ENCODE data around the gene PTPN13.

The PTPN13 gene

DNA sequence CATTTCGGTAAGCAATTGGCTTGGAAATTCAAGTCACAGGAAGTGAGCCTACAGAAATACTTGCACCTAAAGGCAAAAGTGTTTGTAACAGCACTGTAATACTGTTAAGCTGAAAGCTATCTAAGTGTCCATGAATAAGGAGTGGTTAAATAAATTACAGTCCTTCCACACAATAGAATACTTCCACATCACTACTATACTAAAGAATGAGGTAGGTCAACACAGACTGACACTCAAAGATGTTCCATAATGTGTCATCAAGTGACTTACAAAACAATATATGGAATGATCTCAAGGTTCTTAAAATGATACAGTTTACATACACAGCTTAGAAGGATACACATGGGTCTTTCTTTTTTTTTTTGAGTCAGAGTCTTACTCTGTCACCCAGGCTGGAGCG, 228.0 kb downstream of the PTPN13 start:
- peak; percentile 17 for DNase-seq

DNA sequence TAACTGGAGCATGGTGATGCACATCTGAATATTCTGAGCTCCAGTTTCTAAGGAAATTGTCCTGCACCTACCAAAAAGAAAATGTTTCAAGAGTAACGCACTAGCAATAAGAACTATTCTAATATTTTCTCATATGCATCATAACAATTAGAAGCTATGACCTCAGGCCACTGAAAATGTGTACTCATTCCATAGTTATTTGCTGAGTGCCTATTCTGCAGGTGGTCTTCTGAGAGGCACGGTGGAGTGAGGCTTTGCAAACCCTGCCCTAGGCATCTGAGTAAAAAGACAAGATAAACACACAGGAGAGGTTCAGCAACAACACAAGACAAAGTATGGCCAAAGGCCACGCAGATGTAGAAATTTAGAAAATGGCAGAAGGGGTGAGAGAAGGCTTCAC, 231.4 kb downstream of the PTPN13 start:
- no peak for DNase-seq

DNA sequence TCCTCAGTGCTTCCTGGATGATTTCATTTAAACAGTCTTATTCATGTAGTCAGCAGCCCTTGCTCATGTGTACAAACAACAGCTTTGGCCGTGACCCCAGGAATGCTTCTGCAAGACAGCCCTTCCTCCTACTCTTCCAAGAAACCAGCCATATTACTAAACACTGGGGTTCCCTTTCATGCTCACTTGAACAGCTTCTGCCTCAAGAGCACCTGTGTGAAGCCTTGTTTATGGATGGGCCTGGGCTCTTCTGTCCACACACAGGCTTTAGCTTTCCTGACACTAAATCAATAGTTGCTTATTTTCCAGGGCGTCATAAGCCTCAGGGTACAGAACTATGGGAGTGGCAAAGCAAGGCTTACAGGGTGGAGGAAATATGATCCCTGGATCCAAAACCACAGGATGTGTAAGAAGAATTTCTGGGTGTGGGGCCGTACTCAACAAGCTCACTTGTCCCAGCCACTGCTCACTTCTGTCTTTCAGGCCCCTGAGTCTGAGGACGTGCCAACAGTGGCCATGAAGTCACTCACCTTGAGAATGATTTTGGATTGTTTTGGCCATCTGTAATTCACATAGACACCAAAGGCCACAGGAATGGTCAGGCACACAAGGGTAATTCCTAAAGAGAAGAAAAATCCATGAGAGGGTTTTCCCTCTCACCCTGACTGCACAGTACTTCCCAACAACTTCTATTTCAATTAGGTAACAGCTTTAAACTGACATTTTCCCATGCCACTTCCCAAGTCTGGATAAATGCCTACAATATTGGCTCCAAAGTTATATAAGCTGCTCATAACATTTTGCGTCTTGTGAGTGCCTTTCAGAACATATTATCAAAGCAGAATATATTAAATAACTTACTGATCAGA, 237.4 kb downstream of the PTPN13 start:
- peak; percentile 77 for DNase-seq

DNA sequence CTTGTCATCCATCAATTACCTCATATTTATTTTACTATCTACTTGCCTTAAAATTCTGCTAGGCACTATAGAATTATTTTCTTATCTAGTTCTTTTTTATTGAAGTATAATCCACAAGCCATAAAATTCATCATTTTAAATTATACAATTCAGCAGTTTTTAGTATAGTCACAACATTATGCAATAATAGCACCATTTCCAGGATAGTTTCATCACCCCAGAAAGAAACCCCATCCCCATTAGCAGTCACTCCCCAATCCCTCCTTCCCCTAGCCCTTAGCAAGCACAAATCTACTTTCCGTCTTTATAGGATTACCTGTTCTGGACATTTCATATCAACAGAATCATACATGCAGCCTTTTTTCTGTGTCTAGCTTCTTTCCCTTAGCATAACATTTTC, 239.5 kb downstream of the PTPN13 start:
- no peak for DNase-seq

DNA sequence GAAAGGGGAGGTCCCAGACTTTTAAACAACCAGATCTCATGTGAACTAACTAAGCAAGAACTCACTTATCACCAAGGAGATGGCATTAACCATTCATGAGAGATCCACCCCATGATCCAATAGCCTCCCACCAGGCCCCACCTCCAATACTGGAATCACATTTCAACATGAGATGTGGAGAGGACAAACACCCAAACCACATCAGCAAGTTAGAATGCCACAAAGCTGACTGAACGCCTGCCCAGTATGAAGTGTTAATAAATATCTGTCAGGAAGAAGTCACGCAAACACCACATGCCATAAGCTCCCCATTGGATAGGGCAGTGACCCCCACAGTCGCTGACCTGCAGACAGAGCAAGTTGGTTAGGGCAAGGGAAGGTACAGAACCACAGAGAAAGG, 240.8 kb downstream of the PTPN13 start:
- peak; percentile 69 for DNase-seq

DNA sequence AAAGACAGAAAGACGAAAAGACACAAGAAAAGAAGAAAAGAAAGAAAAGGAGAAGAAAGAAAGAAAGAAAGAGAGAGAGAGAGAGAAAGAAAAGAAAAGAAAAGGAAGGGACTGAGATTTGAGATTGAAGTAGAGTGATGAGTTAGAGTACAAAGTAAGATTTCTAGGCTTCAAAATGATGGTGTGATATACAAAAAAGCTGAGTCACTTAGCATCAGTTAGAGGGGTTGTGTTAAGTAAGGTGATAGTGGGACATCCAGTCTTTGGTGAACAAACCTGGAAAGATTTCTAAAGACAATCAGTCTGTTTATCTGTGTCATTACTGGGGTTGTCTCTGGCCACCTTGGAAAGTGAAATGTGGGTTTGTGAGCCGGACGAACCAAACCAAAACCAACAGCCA, 241.6 kb downstream of the PTPN13 start:
- no peak for DNase-seq

- no peak for DNase-seq
Observed at GRCh38 chr4:86837691-86838503, 243.8 kb downstream of the PTPN13 start.

GRCh38 chr4:86840858-86841257, 246.7 kb downstream of the PTPN13 start:
- peak; percentile 15 for DNase-seq

- DNase-seq: no peak
Observed at GRCh38 chr4:86841309-86841708, 247.2 kb downstream of the PTPN13 start.

DNA sequence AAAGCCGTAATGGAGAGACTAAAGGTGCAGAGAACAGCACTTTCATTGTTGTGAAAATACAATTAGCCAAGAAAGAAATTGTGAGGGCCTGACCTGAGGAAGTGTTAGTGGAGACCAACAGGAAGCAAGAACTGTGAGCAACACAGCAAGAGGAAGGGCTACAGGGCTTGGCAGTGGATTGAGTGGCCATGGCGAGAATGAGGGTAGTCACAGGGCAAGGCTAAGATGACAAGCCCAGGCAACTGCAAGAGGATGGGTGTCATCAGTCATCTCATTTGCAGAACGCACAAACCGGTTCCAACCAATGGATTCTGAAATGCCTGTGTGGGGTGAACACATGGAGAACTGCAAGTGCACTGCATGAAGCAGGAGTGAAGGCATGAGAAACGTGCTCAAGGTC, 251.5 kb downstream of the PTPN13 start:
- no peak for DNase-seq

DNA sequence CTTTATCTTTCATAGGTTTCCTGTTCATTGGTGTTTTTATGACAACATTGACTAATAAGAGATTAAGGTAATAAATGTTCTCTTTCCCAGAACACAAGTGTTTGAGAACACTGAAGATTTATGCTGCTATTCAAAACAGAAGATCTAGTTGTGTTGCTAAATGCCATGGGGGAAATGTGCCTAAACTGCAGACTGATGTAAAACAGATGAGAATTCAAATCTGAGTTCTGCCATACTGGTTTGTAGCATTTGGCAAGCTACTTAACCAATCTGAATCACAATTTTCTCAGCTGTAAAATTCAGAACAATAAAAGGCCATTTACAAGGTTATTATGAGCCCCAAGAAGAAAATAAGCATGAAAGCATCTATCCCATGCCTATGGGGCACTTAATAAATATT, 252.8 kb downstream of the PTPN13 start:
- DNase-seq: no peak

- DNase-seq: no peak
Observed at GRCh38 chr4:86847571-86847970, 253.5 kb downstream of the PTPN13 start.

DNA sequence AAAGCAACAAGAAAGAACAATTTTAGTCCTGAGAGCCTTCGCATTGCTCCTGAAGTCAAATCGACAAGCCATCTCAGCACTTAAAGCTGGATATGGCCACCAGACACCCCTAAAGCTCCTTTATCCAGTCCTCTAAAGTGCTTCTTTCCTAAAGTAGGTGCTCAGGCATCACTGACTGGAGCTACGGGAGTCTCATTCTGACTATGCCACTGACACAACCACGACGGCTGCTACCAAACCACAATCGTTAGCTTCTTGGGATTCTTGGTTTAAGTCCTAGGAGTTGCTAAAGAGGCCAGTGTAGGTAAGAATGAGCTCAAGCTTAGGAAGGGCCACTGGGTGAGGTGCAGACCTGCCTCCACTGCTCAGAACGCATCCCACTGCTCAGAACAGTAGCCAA, 254.0 kb downstream of the PTPN13 start:
- DNase-seq: peak; percentile 21

DNA sequence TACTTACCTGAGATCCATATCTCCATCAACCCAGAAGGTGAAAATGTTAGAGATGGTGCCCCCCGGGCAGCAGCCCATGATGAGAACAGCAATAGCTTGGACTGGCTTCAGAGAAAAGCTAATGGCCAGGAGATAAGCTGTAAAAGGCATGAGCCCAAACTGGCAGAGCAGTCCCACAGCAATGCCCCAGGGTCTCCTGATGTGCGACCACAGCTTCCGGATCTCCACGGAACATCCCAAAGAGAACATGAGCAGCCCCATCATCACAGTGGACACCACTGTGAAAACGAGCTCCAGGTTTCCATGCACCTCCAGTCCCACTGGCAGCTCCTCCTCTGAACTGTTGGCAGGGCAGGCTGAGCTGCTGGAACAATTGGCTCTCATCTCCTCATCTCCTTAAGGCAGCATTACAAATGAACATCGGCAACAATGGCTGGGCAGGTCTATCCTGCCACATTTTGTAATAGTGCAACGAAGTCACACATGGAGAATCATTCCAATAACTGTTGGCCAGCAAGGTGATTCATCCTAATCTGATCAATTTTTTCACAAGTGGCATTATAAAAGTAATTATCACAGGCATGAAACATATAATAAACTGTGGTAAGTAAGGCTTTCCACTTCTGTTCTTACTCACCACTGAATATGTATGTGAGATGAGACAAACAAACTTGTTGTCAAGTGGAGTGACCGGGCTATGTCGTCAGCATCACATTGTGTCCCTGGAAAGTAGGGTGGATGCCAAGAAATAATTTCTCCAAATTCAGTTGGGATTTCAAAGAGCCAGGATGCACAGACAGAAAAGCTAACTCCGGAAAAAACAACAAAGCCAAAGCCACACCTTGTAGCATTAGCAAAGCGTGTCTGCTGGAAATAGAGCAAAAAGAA, 254.9 kb downstream of the PTPN13 start, which contains the start of gene SLC10A6:
SLC10A6 (minus strand) TSS at position 653 of the 888 bp plus-strand sequence; CDS start at position 384, 269 bp downstream.
- DNase-seq: no peak

- DNase-seq: no peak
Observed at GRCh38 chr4:86853209-86853608, 259.1 kb downstream of the PTPN13 start.

- DNase-seq: peak; percentile 29
Observed at GRCh38 chr4:86855572-86855971, 261.5 kb downstream of the PTPN13 start.

GRCh38 chr4:86856896-86857295, 262.8 kb downstream of the PTPN13 start:
- peak; percentile 8 for DNase-seq

- no peak for DNase-seq
Observed at GRCh38 chr4:86857341-86858052, 263.4 kb downstream of the PTPN13 start.
